ENCODE data around the gene UGT1A5. TPM values are rescaled to one million over a fixed set of nuclear protein-coding genes. Genes with fewer than 3 reads are reported as not detected.

The UGT1A5 gene
- total RNA-seq, 2 donors from 2014 or later = 0.41 TPM; not detected in 1

GRCh38 chr2:233672886-233673285 lies 39.8 kb upstream of the UGT1A5 start:
- Histone ChIP-seq H3K27ac (no peak overlapping the region), H3K4me1 (replicated peaks) (no peaks in the 10 kb centered on the region), H3K27me3 (replicated peaks; ENCODE audit: insufficient read depth) (no peaks in the 10 kb centered on the region), H3K9me3 (no peaks in the 10 kb centered on the region), H3K4me3 (no peak overlapping the region), H3K36me3 (no peaks in the 10 kb centered on the region)
- TF ChIP-seq POLR2AphosphoS5 (IDR thresholded peaks at IDR 0.05) = no peak
- no peak for TF ChIP-seq POLR2A (IDR thresholded peaks at IDR 0.05)
- TF ChIP-seq CTCF (IDR thresholded peaks at IDR 0.05) = no peak
- intact Hi-C loops (cut with DNase I) = no loop called here
- 74% methylated on average over 3 of the region's 3 CpGs for WGBS
- DNase-seq (ENCODE audit: low spot score) = no peak

- Histone ChIP-seq H3K27ac (no peak overlapping the region), H3K27me3 (replicated peaks; ENCODE audit: insufficient read depth) (no peaks in the 10 kb centered on the region), H3K9me3 (no peaks in the 10 kb centered on the region), H3K4me1 (replicated peaks) (no peaks in the 10 kb centered on the region), H3K4me3 (no peak overlapping the region), H3K36me3 (no peaks in the 10 kb centered on the region)
- no peak for DNase-seq (ENCODE audit: low spot score)
- TF ChIP-seq POLR2A (IDR thresholded peaks at IDR 0.05) (no peak), POLR2AphosphoS5 (IDR thresholded peaks at IDR 0.05) (no peak), CTCF (IDR thresholded peaks at IDR 0.05) (no peak)
- intact Hi-C loops (cut with DNase I) = no loop called here
These were observed 38.8 kb upstream of the UGT1A5 start for GRCh38 chr2:233673896-233674295.

GRCh38 chr2:233674314-233674713 lies 38.4 kb upstream of the UGT1A5 start:
- intact Hi-C loops (cut with DNase I) = no loop called here
- WGBS = 69% methylated on average over 1 of the region's 1 CpG
- TF ChIP-seq POLR2A (IDR thresholded peaks at IDR 0.05) (no peak), CTCF (IDR thresholded peaks at IDR 0.05) (no peak), POLR2AphosphoS5 (IDR thresholded peaks at IDR 0.05) (no peak)
- Histone ChIP-seq H3K27ac (no peak overlapping the region), H3K4me1 (replicated peaks) (no peaks in the 10 kb centered on the region), H3K9me3 (no peaks in the 10 kb centered on the region), H3K36me3 (no peaks in the 10 kb centered on the region), H3K27me3 (replicated peaks; ENCODE audit: insufficient read depth) (no peaks in the 10 kb centered on the region), H3K4me3 (no peak overlapping the region)
- no peak for DNase-seq (ENCODE audit: low spot score)

- WGBS = 13% methylated on average over 4 of the region's 4 CpGs
- Histone ChIP-seq H3K9me3 (no peaks in the 10 kb centered on the region), H3K36me3 (no peaks in the 10 kb centered on the region), H3K4me3 (no peak overlapping the region), H3K27me3 (replicated peaks; ENCODE audit: insufficient read depth) (no peaks in the 10 kb centered on the region), H3K4me1 (replicated peaks) (no peaks in the 10 kb centered on the region), H3K27ac (no peak overlapping the region)
- intact Hi-C loops (cut with DNase I) = no loop called here
- DNase-seq (ENCODE audit: low spot score) = no peak
- TF ChIP-seq CTCF (IDR thresholded peaks at IDR 0.05) (no peak), POLR2A (IDR thresholded peaks at IDR 0.05) (no peak), POLR2AphosphoS5 (IDR thresholded peaks at IDR 0.05) (no peak)
These were observed 37.7 kb upstream of the UGT1A5 start for GRCh38 chr2:233674995-233675394.

GRCh38 chr2:233676046-233676445 lies 36.7 kb upstream of the UGT1A5 start:
- intact Hi-C loops (cut with DNase I) = no loop called here
- WGBS = 80% methylated on average over 2 of the region's 2 CpGs
- Histone ChIP-seq H3K27ac (no peak overlapping the region), H3K4me1 (replicated peaks) (no peaks in the 10 kb centered on the region), H3K36me3 (no peaks in the 10 kb centered on the region), H3K4me3 (no peak overlapping the region), H3K27me3 (replicated peaks; ENCODE audit: insufficient read depth) (no peaks in the 10 kb centered on the region), H3K9me3 (no peaks in the 10 kb centered on the region)
- TF ChIP-seq CTCF (IDR thresholded peaks at IDR 0.05) (no peak), POLR2AphosphoS5 (IDR thresholded peaks at IDR 0.05) (no peak)
- no peak for DNase-seq (ENCODE audit: low spot score)
